Ammon's horn (tissue), 1 donor: ENCODE measurements around the gene NPS.

ENCODE experiments used
- DNase-seq: peaks from one replicate; pipeline ENCODE4 v3.0.0-alpha.2; 2016; ENCODE audit warnings: low spot score

The NPS gene

GRCh38 chr10:127561647-127562046, 12.5 kb downstream of the NPS start:
- no peak for DNase-seq

GRCh38 chr10:127563718-127564553, 14.8 kb downstream of the NPS start:
- no peak for DNase-seq

DNA sequence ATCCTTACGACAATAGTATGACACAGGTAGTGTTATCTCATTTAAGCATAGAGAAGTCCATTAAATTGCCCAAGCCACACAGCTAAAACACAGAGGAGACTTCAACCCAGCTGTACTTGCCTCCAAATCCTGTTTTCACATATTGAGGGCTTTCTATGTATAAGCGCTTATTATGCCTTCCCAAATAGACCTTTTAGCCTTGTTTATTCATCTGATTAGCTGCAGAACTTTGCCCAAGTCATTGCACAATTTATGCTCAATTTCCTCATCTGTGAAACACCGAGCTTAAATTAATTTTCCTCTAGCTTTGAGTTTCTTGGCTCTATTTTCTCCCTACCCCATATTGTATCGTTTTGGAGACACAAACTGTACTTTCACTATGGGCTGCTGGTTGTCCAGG, 15.5 kb downstream of the NPS start:
- no peak for DNase-seq

DNA sequence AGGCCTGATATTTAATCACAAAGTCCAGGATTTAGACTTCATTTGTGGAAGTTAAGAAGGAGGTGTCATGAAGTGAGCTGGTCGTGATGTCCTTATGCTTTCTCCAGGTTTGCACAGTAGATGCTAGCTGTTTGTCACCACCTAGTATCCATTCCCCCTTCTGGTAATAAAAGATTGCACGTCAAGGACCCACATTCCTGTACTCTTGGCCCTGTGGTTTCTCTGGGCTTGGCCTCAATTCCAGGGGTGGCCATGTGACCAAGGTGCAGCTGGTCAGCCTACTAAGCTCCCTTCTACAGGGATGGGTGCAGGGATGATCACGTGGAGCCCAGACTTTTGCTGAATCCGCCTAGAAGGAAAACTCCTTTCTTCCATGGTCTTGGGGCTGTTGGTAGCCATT, 16.5 kb downstream of the NPS start:
- no peak for DNase-seq

DNA sequence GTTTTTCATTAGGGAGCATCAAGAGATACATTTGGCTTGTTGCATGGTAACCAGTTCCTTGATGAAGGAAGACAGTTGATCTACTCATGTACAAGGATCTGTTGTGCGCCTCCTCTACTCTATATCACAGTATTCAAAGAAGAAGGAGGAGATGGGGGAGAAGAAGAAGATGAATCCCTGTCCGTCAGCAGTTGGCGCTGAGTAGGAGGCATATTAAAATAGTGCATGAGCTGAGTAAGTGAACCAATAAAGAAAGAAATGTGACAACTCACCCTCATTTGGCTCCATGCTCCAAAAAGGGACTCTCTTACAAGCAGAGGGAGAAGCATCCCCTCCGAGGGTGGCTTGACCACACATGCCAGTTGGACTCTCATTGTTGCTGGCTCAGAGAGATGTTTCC, 20.1 kb downstream of the NPS start:
- no peak for DNase-seq

- no peak for DNase-seq
Measured at GRCh38 chr10:127570036-127570435, 20.9 kb downstream of the NPS start.

GRCh38 chr10:127571386-127571785, 22.3 kb downstream of the NPS start:
- DNase-seq: no peak

DNA sequence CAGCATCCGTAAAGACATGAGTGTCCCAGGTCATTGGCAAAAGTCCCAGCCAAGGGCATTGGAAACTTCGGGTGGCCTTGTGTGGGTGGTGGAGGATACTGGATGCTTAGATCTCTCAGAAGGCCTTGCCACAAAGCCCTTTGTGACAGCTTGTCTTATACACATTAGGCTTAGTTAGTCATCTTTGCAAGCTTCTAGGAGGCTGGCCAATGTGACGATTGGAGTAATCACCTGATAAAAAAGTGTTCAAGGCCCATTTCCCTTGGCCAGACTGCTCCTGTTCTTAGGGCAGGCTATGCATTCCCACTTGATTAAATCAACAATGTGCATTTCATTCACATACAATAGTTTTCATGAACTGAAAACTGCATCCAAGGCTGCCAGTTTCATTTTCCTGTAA, 26.9 kb downstream of the NPS start:
- no peak for DNase-seq

DNA sequence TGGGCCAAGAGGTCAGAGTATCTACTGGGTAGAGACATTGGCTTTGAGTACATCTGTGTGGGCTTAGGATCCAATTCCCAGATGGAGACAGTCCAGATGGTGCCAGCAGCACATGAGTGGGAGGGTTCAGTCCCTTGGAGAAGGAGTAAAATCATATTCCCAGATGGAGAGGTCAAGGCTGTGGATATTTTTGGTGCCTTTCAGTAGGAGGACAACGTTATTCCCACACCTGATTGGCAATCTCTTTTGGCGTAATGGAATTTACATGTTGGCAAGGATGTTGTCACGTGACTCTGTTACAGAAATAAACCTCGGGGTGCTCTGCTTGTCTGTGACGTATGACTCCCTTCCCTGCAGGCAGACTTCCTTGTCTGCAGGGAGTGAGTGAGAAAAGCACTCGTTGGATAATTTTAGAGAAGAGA, 27.6 kb downstream of the NPS start:
- DNase-seq: peak; percentile 44

DNA sequence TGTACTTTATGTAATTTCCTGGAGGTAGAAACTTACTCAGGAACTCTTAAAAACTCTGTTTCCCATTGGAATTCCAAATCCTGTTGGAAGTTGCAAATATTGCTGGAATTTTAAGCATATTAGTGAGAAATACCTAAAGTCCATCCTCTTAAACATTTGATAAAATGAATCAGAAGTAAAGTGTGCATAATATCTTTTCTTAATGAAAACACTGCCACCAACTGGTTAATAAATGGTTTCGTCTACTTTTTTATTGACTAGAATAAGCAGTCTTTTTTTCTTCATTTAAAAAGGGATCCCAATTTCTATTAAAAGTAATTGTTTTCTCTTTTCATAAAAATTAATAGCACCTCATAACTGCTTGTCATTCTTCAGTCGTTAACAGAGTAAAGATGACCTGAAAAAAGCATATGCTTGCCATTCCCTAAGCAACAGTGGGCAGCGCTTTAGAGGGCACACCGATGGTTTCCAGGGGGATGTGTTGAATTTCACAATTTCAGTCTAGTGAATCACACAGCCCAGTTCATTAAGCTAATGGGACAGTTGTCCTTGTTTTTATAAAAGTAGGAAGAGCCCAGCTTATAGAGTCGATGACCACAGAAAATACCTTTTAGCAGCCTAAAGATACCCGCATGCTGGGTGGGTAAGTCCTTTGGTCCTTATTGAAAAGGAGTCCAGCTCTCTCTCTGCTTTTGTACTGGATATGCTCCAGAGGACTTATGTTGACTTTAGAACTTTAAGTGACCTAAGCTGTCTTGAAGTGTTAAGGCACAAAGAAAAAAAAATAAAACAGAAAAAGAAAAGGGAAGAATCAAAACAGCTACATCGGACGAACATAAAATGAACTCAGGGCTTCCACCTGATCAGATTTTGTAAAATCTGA, 28.5 kb downstream of the NPS start:
- DNase-seq: no peak

GRCh38 chr10:127578259-127578960, 29.3 kb downstream of the NPS start:
- no peak for DNase-seq

DNA sequence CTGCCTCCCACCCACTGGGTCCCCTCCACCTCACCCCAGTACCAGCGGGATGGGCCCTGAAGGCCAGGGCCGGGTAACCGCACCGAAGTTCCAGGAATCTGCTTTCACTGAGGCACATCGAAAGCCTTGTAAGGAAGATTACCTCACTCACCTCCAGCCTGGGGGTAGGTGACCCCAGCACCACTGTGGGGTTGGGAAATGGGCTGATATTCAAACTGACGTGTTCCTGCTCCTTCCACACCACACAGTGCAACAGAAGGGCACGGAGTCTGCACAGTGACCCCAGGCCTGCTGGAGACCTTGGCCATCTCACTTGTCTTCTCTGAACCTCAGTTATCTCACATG, 29.8 kb downstream of the NPS start:
- DNase-seq: no peak

- no peak for DNase-seq
Measured at GRCh38 chr10:127579640-127580039, 30.5 kb downstream of the NPS start.

- DNase-seq: no peak
Measured at GRCh38 chr10:127580822-127581221, 31.7 kb downstream of the NPS start.

DNA sequence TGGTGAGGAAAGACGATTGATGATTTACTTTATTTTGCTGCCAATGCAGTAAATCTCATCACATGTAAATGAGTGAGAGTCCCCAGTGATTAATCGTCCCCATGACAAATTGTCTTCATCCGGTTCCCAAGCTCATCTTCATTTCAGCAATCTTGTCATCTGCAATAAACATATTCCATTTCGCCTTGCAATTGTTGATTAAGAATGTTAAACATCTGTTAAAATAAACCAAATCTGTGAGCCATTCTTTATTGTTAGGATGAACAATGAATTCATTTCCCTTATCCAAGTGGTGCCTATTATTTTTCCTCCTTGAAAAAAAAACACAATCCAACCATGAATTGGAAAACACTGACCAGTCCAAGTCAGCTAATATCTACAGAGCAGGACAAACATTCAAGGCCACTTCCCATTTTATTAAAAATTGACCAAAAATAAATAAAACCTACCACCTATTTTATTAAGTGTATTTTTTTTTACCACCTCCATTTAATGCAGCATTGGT, 36.5 kb downstream of the NPS start:
- DNase-seq: no peak

- DNase-seq: peak; percentile 61
Measured at GRCh38 chr10:127587668-127588365, 38.7 kb downstream of the NPS start.

DNA sequence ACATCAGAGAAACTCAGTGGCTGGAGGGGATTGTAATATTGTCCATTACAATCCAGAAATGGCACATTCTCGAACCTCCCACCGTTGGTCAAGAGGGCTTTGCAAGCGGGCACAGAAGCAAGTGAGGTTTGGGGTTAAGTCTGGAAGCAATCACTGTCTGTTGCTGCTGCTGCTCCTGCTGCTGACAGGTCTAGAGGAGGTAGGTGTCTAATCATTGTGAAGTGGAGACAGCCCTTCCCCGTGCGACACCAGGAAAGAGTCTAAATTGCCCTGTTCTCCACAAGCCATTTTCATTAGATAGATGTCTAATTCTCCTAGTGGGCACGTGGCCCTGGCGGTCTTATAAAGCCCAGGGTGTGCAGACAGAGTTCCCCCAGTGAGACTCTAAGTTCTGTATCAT, 43.5 kb downstream of the NPS start:
- DNase-seq: no peak

- DNase-seq: no peak
Measured at GRCh38 chr10:127600479-127600878, 51.4 kb downstream of the NPS start.
